ENCODE data around the gene THRB.

GRCh38 chr3:24110051-24110450 is 384.6 kb downstream of the THRB start:
- TF ChIP-seq CTCF (conservative IDR thresholded peaks at IDR 0.05) (no peak), EZH2 (IDR thresholded peaks at IDR 0.05; ENCODE audit: low read depth) (no peak)
